ENCODE results near the gene DPP9.

GRCh38 chr19:4693471-4694121 is 30.0 kb downstream of the DPP9 start:
- TF ChIP-seq CTCF (IDR thresholded peaks at IDR 0.05), result no peak
- no peak for TF ChIP-seq POLR2AphosphoS5 (IDR thresholded peaks at IDR 0.05; ENCODE audit: insufficient read depth in 1 of 2, low read depth in 1 of 2)
- no peak for TF ChIP-seq POLR2A (IDR thresholded peaks at IDR 0.05)
